A549 (cell line): ENCODE data around the gene BEST4. TPM values are rescaled to one million over a fixed set of nuclear protein-coding genes. Genes with fewer than 3 reads are reported as not detected.

Experiments used
- ATAC-seq, 2 experiments: fragments of 200-7000 bp in 1 of 2; fragments of >200 bp in 1 of 2; cut with Nextera tagmentation in 1 of 2; cut with Tn5 transposase in 1 of 2; 3 replicates each; pipeline versions ENCODE4 v1.8.0 to v1.9.1; 2018 to 2020; ENCODE audit warnings: mild to moderate bottlenecking in 1 of 2, moderate library complexity in 1 of 2
- CTCF ChIA-PET: fragments of 300-600 bp; sonication (Branson Sonifier 250); formaldehyde crosslinking; extraction: SDS; loops from one replicate; lab custom pipeline; 2021; ENCODE audit warnings: antibody characterized with exemption, inconsistent platforms; lab: Yijun Ruan, JAX
- POLR2A ChIA-PET: fragments of 350-600 bp; formaldehyde crosslinking; extraction: SDS; loops from one replicate; lab custom pipeline; 2021; ENCODE audit warnings: antibody characterized with exemption, inconsistent platforms; lab: Yijun Ruan, JAX
- DNase-seq, 2 experiments: peaks; one replicate each; pipeline versions ENCODE4 v3.0.0 to v3.0.0-alpha.2; 2011 to 2016; ENCODE audit warnings: low read depth in 1 of 2, low spot score in 1 of 2
- FAIRE-seq: peaks from 2 replicates; lab custom pipeline; 2011; peaks lifted over from hg19 to GRCh38; lab: Jason Lieb, UNC
- H3K27ac ChIP-seq, 2 experiments: fragments of >200 bp; sonication (Bioruptor Twin); formaldehyde crosslinking; 3 replicates each; pipeline ENCODE4 v1.5.1; 2016 to 2017
- H3K4me1 ChIP-seq: fragments of >200 bp; sonication (Bioruptor Twin); formaldehyde crosslinking; 3 replicates; pipeline ENCODE4 v1.6.1; 2016
- H3K4me2 ChIP-seq: fragments of >200 bp; sonication (Bioruptor Twin); formaldehyde crosslinking; 3 replicates; pipeline ENCODE4 v1.6.1; 2016
- H3K4me3 ChIP-seq: fragments of >200 bp; sonication (Bioruptor Twin); formaldehyde crosslinking; 3 replicates; pipeline ENCODE4 v1.5.1; 2016
- H3K9me3 ChIP-seq: fragments of >200 bp; sonication (Bioruptor Twin); formaldehyde crosslinking; 3 replicates; pipeline ENCODE4 v1.6.1; 2016
- BCL3 ChIP-seq: fragments of >200 bp; sonication (Bioruptor Twin); formaldehyde crosslinking; IDR thresholded peaks from 3 replicates; pipeline ENCODE4 v1.6.1; 2016
- BHLHE40 ChIP-seq: IDR thresholded peaks from 2 replicates; pipeline ENCODE4 v1.6.1; 2012; ENCODE audit warnings: low read depth, low read length, inconsistent platforms
- CBX2 ChIP-seq: fragments of 200-600 bp; sonication (generic); IDR thresholded peaks from 2 replicates; pipeline ENCODE4 v1.6.1; 2016; ENCODE audit warnings: low read depth, mild to moderate bottlenecking, borderline replicate concordance
- CBX8 ChIP-seq: fragments of 200-600 bp; sonication (generic); IDR thresholded peaks from 2 replicates; pipeline ENCODE4 v1.6.1; 2016
- CHD2 ChIP-seq: fragments of 150-350 bp; IDR thresholded peaks from 2 replicates; pipeline ENCODE4 v1.6.1; 2014; ENCODE audit warnings: low read length; ENCODE audit not compliant: partially characterized antibody
- CHD4 ChIP-seq: fragments of 200-600 bp; sonication (generic); IDR thresholded peaks from 2 replicates; pipeline ENCODE4 v1.6.1; 2016; ENCODE audit warnings: antibody characterized with exemption, mild to moderate bottlenecking, borderline replicate concordance
- E2F6 ChIP-seq: IDR thresholded peaks from 2 replicates; pipeline ENCODE4 v1.6.1; 2012; ENCODE audit warnings: low read depth, borderline replicate concordance
- EHF ChIP-seq: fragments of 250-450 bp; sonication (Bioruptor Pico); IDR thresholded peaks from 2 replicates; pipeline ENCODE4 v1.5.0; 2020; ENCODE audit warnings: mild to moderate bottlenecking
- ELK1 ChIP-seq: fragments of 150-350 bp; IDR thresholded peaks from 2 replicates; pipeline ENCODE4 v1.6.1; 2014; ENCODE audit warnings: low read depth, mild to moderate bottlenecking, low read length
- EP300 ChIP-seq, 2 experiments: fragments of >200 bp; sonication (Bioruptor Twin); formaldehyde crosslinking; IDR thresholded peaks; 2 replicates in 1 of 2; 3 replicates in 1 of 2; pipeline ENCODE4 v1.6.1; 2016 to 2017
- FOSL2 ChIP-seq, 2 experiments: fragments of 450-650 bp in 1 of 2; fragments of >200 bp in 1 of 2; sonication (Bioruptor Twin) in 1 of 2; formaldehyde crosslinking; IDR thresholded peaks; 2 replicates each; pipeline versions ENCODE4 v1.5.0 to v1.6.1; 2016 to 2020; ENCODE audit warnings: mild to moderate bottlenecking in 1 of 2, moderate library complexity in 1 of 2
- HES2 ChIP-seq: fragments of >200 bp; sonication (Bioruptor Twin); formaldehyde crosslinking; IDR thresholded peaks from 2 replicates; pipeline ENCODE4 v1.6.1; 2016
- HEYL ChIP-seq: fragments of 250-450 bp; sonication (Bioruptor Pico); IDR thresholded peaks from 2 replicates; pipeline ENCODE4 v1.8.0; 2021; ENCODE audit warnings: mild to moderate bottlenecking, moderate library complexity
- HOXB5 ChIP-seq: fragments of 250-450 bp; sonication (Bioruptor Pico); IDR thresholded peaks from 2 replicates; pipeline ENCODE4 v1.5.0; 2020; ENCODE audit warnings: mild to moderate bottlenecking, moderate library complexity
- JUN ChIP-seq, 2 experiments: fragments of >200 bp; sonication (Bioruptor Twin); formaldehyde crosslinking; IDR thresholded peaks; 2 replicates in 1 of 2; 3 replicates in 1 of 2; pipeline ENCODE4 v1.6.1; 2016 to 2017
- JUNB ChIP-seq: fragments of >200 bp; sonication (Bioruptor Twin); formaldehyde crosslinking; IDR thresholded peaks from 2 replicates; pipeline ENCODE4 v1.6.1; 2016
- KDM1A ChIP-seq: fragments of 200-600 bp; sonication (generic); IDR thresholded peaks from 2 replicates; pipeline ENCODE4 v1.6.1; 2016; ENCODE audit warnings: low read depth, mild to moderate bottlenecking
- KDM5A ChIP-seq: fragments of 200-600 bp; sonication (generic); IDR thresholded peaks from 2 replicates; pipeline ENCODE4 v1.6.1; 2016; ENCODE audit warnings: antibody characterized with exemption, mild to moderate bottlenecking
- MAFK ChIP-seq: fragments of 450-650 bp; IDR thresholded peaks from 2 replicates; pipeline ENCODE4 v1.6.1; 2014; ENCODE audit not compliant: partially characterized antibody
- MAZ ChIP-seq: fragments of 150-350 bp; IDR thresholded peaks from 2 replicates; pipeline ENCODE4 v1.6.1; 2014; ENCODE audit warnings: antibody characterized with exemption, low read depth, low read length, borderline replicate concordance
- MYC ChIP-seq: IDR thresholded peaks from 2 replicates; pipeline ENCODE4 v1.6.1; 2012; ENCODE audit warnings: mild to moderate bottlenecking, inconsistent platforms, low read length, improper control_type of control experiment, borderline replicate concordance
- NFE2L2 ChIP-seq: fragments of 150-350 bp; conservative IDR thresholded peaks from 2 replicates; pipeline ENCODE4 v1.6.1; 2014; ENCODE audit warnings: low read length
- NPAS2 ChIP-seq: fragments of 250-450 bp; sonication (Bioruptor Pico); IDR thresholded peaks from 2 replicates; pipeline ENCODE4 v1.8.0; 2022; ENCODE audit warnings: mild to moderate bottlenecking, moderate library complexity, borderline replicate concordance
- POLR2A ChIP-seq: IDR thresholded peaks from 2 replicates; pipeline ENCODE4 v1.6.1; 2012; ENCODE audit warnings: mild to moderate bottlenecking, low read length
- POLR2AphosphoS2 ChIP-seq: conservative IDR thresholded peaks from 2 replicates; pipeline ENCODE4 v1.6.1; 2012; ENCODE audit warnings: low read length, improper control_type of control experiment, inconsistent platforms
- RARB ChIP-seq: fragments of 250-450 bp; sonication (Bioruptor Pico); IDR thresholded peaks from 2 replicates; pipeline ENCODE4 v1.8.0; 2021; ENCODE audit warnings: mild to moderate bottlenecking, moderate library complexity
- RCOR1 ChIP-seq: fragments of 150-350 bp; IDR thresholded peaks from 2 replicates; pipeline ENCODE4 v1.6.1; 2014; ENCODE audit warnings: antibody characterized with exemption, low read length, low read depth
- REST ChIP-seq: fragments of 200-600 bp; sonication (generic); IDR thresholded peaks from 2 replicates; pipeline ENCODE4 v1.6.1; 2016; ENCODE audit warnings: antibody characterized with exemption, mild to moderate bottlenecking, moderate library complexity
- RNF2 ChIP-seq: fragments of 200-600 bp; sonication (generic); IDR thresholded peaks from 2 replicates; pipeline ENCODE4 v1.6.1; 2016; ENCODE audit warnings: low read depth, mild to moderate bottlenecking, antibody characterized with exemption, moderate library complexity, borderline replicate concordance
- TFCP2L1 ChIP-seq: fragments of 250-450 bp; sonication (Bioruptor Pico); IDR thresholded peaks from 2 replicates; pipeline ENCODE4 v1.5.0; 2021; ENCODE audit warnings: mild to moderate bottlenecking
- TP53 ChIP-seq: fragments of 250-450 bp; sonication (Bioruptor Pico); IDR thresholded peaks from 2 replicates; pipeline ENCODE4 v1.5.0; 2021; ENCODE audit warnings: mild to moderate bottlenecking, moderate library complexity
- USF2 ChIP-seq: fragments of 450-650 bp; IDR thresholded peaks from 2 replicates; pipeline ENCODE4 v1.6.1; 2014; ENCODE audit warnings: antibody characterized with exemption
- ZSCAN20 ChIP-seq: fragments of 250-450 bp; sonication (Bioruptor Pico); IDR thresholded peaks from 2 replicates; pipeline ENCODE4 v1.8.0; 2022; ENCODE audit warnings: mild to moderate bottlenecking, moderate library complexity
- WGBS: methylation state at CpG from one replicate; pipeline ENCODE4 v1.1.6; 2017; ENCODE audit errors: missing lambda C conversion rate; 5-methylcytosine and 5-hydroxymethylcytosine counted together
- polyA plus RNA-seq, 4 experiments: library from polyadenylated mRNA; depleted of rRNA in 3 of 4; stranded (reverse); fragments of >200 nt; fragmentation: RNase III in 1 of 4; extraction: RNeasy Plus Mini Kit Qiagen cat#74134 plus additional on column Dnase treatment in 1 of 4; gene quantifications; 2 replicates in 3 of 4; 3 replicates in 1 of 4; pipeline ENCODE4 v1.2.3, GENCODE V29; 2011 to 2017

The BEST4 gene
- polyA plus RNA-seq, 2 of the 4 experiments (the other 2 are of a cell fraction), result 0.08 to 0.09 TPM

- Histone ChIP-seq H3K27ac (peak overlapping the region; percentile 98 to 99), H3K9me3 (no peaks in the 10 kb centered on the region), H3K4me2 (peak overlapping the region; percentile 81), H3K4me1 (peaks cover 80% of the 10 kb centered on the region), H3K4me3 (0 out of 3 replicates have a peak overlapping the region, but pooled peaks have one; percentile 14)
- POLR2A ChIA-PET, result interaction anchor here (1.2 to 3.9 kb wide), 6 partner anchors 7 to 714 kb away, joined by 3 to 57 read pairs (median 9); partner anchors contain the start of genes PLK3, PRDX1, RNU5D-1 and RPS8
- ATAC-seq, result peak; percentile 77 to 80
- no peak for FAIRE-seq
- under 1% methylated on average over 13 of the region's 16 CpGs for WGBS
- DNase-seq, result peak; percentile 90 to 97
- CTCF ChIA-PET, result interaction anchor here (0.6 to 1.4 kb wide), 4 partner anchors 9 to 68 kb away, joined by 3 to 4 read pairs (median 4); no protein-coding TSS in a partner anchor
- TF ChIP-seq EHF (CRISPR knock-in tag), result peak; percentile 72; the same call in 1 of the 2 replicates
- no peak for TF ChIP-seq CHD2
- TF ChIP-seq POLR2AphosphoS2, result no peak
- TF ChIP-seq TP53 (CRISPR knock-in tag), result peak; percentile 47; the same call in 1 of the 2 replicates
- TF ChIP-seq HEYL, result no peak
- no peak; the same call in 1 of the 2 replicates for TF ChIP-seq POLR2A
- no peak for TF ChIP-seq KDM1A
- no peak for TF ChIP-seq USF2
- no peak for TF ChIP-seq BHLHE40
- TF ChIP-seq ZSCAN20 (CRISPR knock-in tag), result 0 out of 2 replicates have a peak, but pooled peaks have one; percentile 68
- TF ChIP-seq EP300 (IDR thresholded peaks at IDR 0.05), result peak in 1 of 2 experiments; percentile 64; a peak in 2 of 5 replicates
- TF ChIP-seq RARB (CRISPR knock-in tag), result 0 out of 2 replicates have a peak, but pooled peaks have one; percentile 13
- TF ChIP-seq CBX2, result no peak
- no peak for TF ChIP-seq TFCP2L1 (CRISPR knock-in tag)
- no peak for TF ChIP-seq ELK1
- peak; percentile 74 to 81; a peak in 4 of 5 replicates for TF ChIP-seq JUN (IDR thresholded peaks at IDR 0.05)
- TF ChIP-seq HES2, result no peak
- no peak for TF ChIP-seq MAFK
- TF ChIP-seq NPAS2 (CRISPR knock-in tag), result no peak
- TF ChIP-seq MAZ, result no peak
- no peak for TF ChIP-seq CHD4
- TF ChIP-seq CBX8, result no peak
- no peak for TF ChIP-seq RCOR1
- no peak for TF ChIP-seq BCL3
- peak; percentile 55 for TF ChIP-seq JUNB
- no peak for TF ChIP-seq KDM5A
- peak; percentile 54; the same call in 1 of the 2 replicates for TF ChIP-seq MYC
- TF ChIP-seq RNF2, result no peak
- TF ChIP-seq FOSL2 (IDR thresholded peaks at IDR 0.05), result peak; percentile 32; the same call in 1 of the 2 replicates
- peak; percentile 86 for TF ChIP-seq FOSL2 (CRISPR knock-in tag; IDR thresholded peaks at IDR 0.05)
- peak; percentile 31; the same call in 1 of the 2 replicates for TF ChIP-seq NFE2L2
- TF ChIP-seq REST, result no peak
- TF ChIP-seq HOXB5 (CRISPR knock-in tag), result peak; percentile 59; the same call in 1 of the 2 replicates
- TF ChIP-seq E2F6, result peak; percentile 88
These were observed 19.5 kb upstream of the BEST4 start for GRCh38 chr1:44807364-44808062.
